ENCODE data around the gene RALGAPB.

DNA sequence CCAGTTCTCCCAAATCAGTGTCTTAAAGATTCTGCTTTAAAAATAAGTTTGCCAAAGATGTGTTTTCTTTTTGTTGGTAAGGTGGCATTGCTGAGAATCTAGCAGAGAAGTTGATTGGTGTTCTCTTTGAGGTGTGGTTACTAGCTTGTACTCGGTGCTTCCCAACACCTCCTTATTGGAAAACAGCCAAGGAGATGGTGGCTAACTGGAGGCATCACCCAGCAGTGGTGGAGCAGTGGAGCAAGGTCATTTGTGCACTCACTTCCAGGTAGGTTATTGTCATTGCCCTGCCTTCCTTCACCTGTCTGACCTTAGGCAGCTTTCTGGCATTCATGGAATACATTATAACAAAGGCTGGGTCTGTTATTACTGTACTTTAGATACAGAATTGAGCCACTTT lies 26.7 kb downstream of the RALGAPB start:
- TF ChIP-seq, protein P1, sequence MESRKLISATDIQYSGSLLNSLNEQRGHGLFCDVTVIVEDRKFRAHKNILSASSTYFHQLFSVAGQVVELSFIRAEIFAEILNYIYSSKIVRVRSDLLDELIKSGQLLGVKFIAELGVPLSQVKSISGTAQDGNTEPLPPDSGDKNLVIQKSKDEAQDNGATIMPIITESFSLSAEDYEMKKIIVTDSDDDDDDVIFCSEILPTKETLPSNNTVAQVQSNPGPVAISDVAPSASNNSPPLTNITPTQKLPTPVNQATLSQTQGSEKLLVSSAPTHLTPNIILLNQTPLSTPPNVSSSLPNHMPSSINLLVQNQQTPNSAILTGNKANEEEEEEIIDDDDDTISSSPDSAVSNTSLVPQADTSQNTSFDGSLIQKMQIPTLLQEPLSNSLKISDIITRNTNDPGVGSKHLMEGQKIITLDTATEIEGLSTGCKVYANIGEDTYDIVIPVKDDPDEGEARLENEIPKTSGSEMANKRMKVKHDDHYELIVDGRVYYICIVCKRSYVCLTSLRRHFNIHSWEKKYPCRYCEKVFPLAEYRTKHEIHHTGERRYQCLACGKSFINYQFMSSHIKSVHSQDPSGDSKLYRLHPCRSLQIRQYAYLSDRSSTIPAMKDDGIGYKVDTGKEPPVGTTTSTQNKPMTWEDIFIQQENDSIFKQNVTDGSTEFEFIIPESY (IDR thresholded peaks at IDR 0.05; ENCODE audit: borderline replicate concordance, low read depth): no peak
- TF ChIP-seq, protein P2, sequence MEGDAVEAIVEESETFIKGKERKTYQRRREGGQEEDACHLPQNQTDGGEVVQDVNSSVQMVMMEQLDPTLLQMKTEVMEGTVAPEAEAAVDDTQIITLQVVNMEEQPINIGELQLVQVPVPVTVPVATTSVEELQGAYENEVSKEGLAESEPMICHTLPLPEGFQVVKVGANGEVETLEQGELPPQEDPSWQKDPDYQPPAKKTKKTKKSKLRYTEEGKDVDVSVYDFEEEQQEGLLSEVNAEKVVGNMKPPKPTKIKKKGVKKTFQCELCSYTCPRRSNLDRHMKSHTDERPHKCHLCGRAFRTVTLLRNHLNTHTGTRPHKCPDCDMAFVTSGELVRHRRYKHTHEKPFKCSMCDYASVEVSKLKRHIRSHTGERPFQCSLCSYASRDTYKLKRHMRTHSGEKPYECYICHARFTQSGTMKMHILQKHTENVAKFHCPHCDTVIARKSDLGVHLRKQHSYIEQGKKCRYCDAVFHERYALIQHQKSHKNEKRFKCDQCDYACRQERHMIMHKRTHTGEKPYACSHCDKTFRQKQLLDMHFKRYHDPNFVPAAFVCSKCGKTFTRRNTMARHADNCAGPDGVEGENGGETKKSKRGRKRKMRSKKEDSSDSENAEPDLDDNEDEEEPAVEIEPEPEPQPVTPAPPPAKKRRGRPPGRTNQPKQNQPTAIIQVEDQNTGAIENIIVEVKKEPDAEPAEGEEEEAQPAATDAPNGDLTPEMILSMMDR (IDR thresholded peaks at IDR 0.05): no peak
- no peak for TF ChIP-seq IRF3 (IDR thresholded peaks at IDR 0.05; ENCODE audit: low read depth, low read length)
- TF ChIP-seq MAX (IDR thresholded peaks at IDR 0.05; ENCODE audit: low read depth): no peak
- no peak for TF ChIP-seq REST (IDR thresholded peaks at IDR 0.05; ENCODE audit: low read depth, low read length)
- TF ChIP-seq FOXJ3 (CRISPR knock-in tag; IDR thresholded peaks at IDR 0.05): no peak
- TF ChIP-seq GABPA (IDR thresholded peaks at IDR 0.05; ENCODE audit: low read depth): no peak
- TF ChIP-seq RFX5 (IDR thresholded peaks at IDR 0.05; ENCODE audit: low read length): no peak
- TF ChIP-seq FOSL2 (IDR thresholded peaks at IDR 0.05; ENCODE audit: borderline replicate concordance, low read depth): no peak
- TF ChIP-seq TEAD4 (IDR thresholded peaks at IDR 0.05; ENCODE audit: borderline replicate concordance, insufficient read depth): no peak
- no peak for TF ChIP-seq JUND (IDR thresholded peaks at IDR 0.05)

Data from SK-N-SH (cell line).